A549 treated with CORT108297 at 1 μM for 4 hours (cell line): ENCODE measurements around the gene POLDIP3. TPM values are rescaled to one million over a fixed set of nuclear protein-coding genes. Genes with fewer than 3 reads are reported as not detected.

ENCODE experiments used
- total RNA-seq: library from RNA; stranded (reverse); fragments of 200-300 nt; extraction: Qiagen RNA extraction; gene quantifications from 5 replicates; pipeline ENCODE4 v1.2.3, GENCODE V29; 2022

Gene POLDIP3, protein sequence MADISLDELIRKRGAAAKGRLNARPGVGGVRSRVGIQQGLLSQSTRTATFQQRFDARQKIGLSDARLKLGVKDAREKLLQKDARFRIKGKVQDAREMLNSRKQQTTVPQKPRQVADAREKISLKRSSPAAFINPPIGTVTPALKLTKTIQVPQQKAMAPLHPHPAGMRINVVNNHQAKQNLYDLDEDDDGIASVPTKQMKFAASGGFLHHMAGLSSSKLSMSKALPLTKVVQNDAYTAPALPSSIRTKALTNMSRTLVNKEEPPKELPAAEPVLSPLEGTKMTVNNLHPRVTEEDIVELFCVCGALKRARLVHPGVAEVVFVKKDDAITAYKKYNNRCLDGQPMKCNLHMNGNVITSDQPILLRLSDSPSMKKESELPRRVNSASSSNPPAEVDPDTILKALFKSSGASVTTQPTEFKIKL
- 39.1 to 41.3 TPM (median 40.1 TPM) in 5 replicates for total RNA-seq

GRCh38 chr22:42614312-42615091 lies at the start of gene POLDIP3:
Gene POLDIP3, minus strand, starts transcription at chr22:42614883. Its CDS starts 26 bp downstream, at chr22:42614857.

DNA sequence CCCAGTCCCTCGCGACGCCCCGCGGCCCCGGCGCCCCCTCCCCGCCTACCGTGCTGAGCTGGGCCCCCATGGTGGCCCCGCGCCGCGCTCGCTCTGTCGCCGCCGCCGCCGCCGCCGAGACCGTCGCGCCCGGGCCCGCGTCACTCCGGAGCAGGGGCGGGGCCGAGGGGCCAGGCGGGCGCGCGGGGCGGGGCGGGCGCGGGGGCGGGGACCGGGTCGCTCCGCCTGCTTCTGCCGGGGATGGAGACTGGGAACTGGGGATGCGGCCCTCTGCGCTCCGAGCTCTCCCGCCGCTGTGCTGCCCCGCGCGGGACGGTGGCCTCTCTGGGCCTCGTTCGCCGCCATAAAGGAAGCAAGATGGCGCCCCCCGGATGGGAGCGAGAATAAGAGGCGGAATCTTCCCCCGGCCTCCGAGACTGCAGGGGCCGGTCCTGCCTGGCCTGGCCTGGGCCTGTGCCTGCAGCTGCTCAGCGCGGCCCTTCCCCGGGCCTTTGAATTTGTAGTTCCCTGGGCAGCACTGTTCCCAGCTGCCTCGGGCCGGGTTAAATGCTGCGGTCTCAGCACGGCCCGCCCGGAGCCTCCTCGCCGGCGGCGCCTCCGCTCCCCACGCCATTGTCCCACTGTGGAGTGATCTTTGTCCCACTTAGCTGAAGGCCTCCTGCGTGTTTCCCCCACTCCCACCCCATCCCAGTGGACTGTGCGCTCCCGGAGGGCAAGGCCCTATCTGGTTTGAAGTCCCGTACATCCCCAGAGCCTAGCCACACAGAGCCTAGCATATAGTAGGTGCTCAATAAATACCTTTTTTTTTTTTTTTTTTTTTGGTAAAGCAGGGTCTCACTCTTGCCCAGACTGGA lies 34.8 kb upstream of the POLDIP3 start, which contains the start of gene CYB5R3:
CYB5R3 (minus strand) TSS at position 147 of the 854 bp plus-strand sequence; CDS start at position 70, 77 bp downstream.

GRCh38 chr22:42553475-42554361 lies 61.0 kb downstream of the POLDIP3 start, which contains the start of gene SERHL2:
Gene SERHL2, plus strand, starts transcription at chr22:42553956. Its CDS starts 65 bp downstream, at chr22:42554021.

Other genes with a start within 250 kb of the POLDIP3 start
- 0.01 TPM in 2 of 5 replicates, not detected in the others for gene NFAM1, start 182.5 kb downstream of the POLDIP3 start, total RNA-seq
- gene RRP7A, start 95.1 kb downstream of the POLDIP3 start, total RNA-seq = 45.0 to 59.0 TPM (median 54.4 TPM) in 5 replicates
- gene SERHL2, start 60.9 kb downstream of the POLDIP3 start, total RNA-seq = 0.12 to 0.37 TPM (median 0.25 TPM) in 5 replicates
- not detected in 5 replicates for gene ATP5MGL, start 25.7 kb upstream of the POLDIP3 start, total RNA-seq
- 86.9 to 120 TPM (median 116 TPM) in 5 replicates for gene CYB5R3, start 34.5 kb upstream of the POLDIP3 start, total RNA-seq
- 13.4 to 19.4 TPM (median 17.6 TPM) in 5 replicates for gene A4GALT, start 106.0 kb upstream of the POLDIP3 start, total RNA-seq
- 14.6 to 21.5 TPM (median 19.6 TPM) in 5 replicates for gene ARFGAP3, start 242.4 kb upstream of the POLDIP3 start, total RNA-seq